CD4-positive, alpha-beta T cell treated with Interleukin-4 for 4 hours (primary cell): ENCODE results near the gene B4GALT6.
"Not testable (repeated sequence)": the region's sequence is repeated elsewhere in the genome, so short reads cannot be mapped to it uniquely, and the experiment has no call there.

Experiments used
- DNase-seq: peaks from one replicate; pipeline ENCODE4 v3.0.0-alpha.2; 2020

B4GALT6 gene

GRCh38 chr18:31684279-31685096, at the start of gene B4GALT6:
Gene B4GALT6 (minus strand): TSS chr18:31684581. CDS start chr18:31684426, 155 bp downstream.
- DNase-seq = no peak

- DNase-seq = no peak
Observed at GRCh38 chr18:31731628-31732027, 47.2 kb upstream of the B4GALT6 start.

- DNase-seq = not testable (repeated sequence)
Observed at GRCh38 chr18:31729196-31729595, 44.8 kb upstream of the B4GALT6 start.

DNA sequence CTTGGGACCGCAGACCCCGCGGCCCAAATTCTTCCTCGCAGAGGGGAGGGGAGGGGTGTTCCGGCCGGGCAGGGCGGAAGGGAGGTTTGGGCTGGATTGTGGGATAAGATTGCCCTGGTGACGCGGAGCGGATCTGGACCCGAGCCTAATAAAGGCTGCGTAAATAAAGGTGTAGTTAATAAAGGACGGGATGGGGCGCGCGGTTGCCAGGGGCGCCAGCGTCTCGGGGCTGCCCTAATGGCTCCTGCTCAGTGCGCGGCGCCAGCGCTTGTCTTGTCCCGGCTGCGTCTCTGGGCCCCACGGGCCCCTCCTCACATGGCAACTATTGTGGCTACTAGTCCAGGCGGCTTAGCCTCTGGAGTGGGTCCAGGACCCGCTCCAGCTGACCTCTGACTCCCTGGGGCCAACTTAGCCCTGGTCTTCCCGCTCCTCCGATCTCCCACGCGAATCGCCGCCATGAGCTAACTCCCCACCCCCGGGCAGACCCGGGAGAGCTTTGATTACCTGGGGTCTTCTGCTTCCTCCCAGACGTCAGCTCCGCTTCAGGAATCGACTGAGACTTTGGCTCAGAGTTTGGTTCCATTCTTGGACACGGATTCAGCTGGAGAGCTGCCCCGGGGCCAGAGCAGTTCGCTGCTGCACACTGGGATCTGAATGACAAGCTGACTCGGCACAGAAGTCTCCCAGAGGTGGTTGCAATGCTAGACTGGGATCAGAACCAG, 39.8 kb upstream of the B4GALT6 start:
- no peak for DNase-seq

- DNase-seq = no peak
Observed at GRCh38 chr18:31723639-31723989, 39.2 kb upstream of the B4GALT6 start.

GRCh38 chr18:31722369-31722957, 38.1 kb upstream of the B4GALT6 start:
- peak; percentile 68 for DNase-seq

- DNase-seq = no peak
Observed at GRCh38 chr18:31721601-31722000, 37.2 kb upstream of the B4GALT6 start.

- no peak for DNase-seq
Observed at GRCh38 chr18:31720867-31721266, 36.5 kb upstream of the B4GALT6 start.

GRCh38 chr18:31719363-31720006, 35.1 kb upstream of the B4GALT6 start:
- no peak for DNase-seq

GRCh38 chr18:31718386-31718785, 34.0 kb upstream of the B4GALT6 start:
- no peak for DNase-seq

DNA sequence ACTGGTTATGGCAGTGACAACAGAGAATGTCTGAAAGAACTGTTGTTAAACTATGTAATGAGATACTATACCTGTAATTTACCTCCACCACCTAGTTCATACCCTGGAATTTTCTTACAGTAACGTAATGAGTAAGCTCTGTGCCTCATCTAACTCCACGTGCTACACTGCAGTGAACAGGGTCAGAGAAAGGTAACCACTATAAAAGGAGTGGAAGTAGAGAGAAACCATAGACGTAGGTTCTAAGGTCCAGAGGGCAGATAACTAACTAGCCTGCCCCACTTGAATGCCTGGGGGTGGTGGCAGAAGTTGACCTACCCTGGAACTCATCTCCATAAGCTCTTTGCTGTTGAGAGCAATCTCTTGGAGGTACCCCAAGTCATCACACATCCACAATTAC, 32.0 kb upstream of the B4GALT6 start:
- DNase-seq = no peak

- DNase-seq = no peak
Observed at GRCh38 chr18:31711365-31712172, 27.2 kb upstream of the B4GALT6 start.

- no peak for DNase-seq
Observed at GRCh38 chr18:31710826-31711225, 26.4 kb upstream of the B4GALT6 start.

DNA sequence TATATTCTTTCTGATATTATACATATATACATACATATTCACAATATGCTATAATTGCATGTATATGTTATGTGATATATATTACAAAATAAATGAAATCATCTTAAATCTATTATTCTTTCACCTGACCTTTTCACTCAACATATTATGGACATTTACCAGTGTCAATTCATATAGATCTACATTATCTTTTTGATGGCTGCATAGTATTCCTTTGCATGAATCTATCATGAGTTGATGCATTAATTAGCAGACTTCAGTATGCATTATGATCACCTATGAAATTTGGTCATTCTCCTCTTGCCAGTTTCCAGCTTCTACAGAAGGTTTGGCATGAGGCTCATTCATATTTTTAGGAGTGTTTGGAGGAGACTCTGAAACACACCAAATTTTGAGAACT, 23.4 kb upstream of the B4GALT6 start:
- DNase-seq = no peak

DNA sequence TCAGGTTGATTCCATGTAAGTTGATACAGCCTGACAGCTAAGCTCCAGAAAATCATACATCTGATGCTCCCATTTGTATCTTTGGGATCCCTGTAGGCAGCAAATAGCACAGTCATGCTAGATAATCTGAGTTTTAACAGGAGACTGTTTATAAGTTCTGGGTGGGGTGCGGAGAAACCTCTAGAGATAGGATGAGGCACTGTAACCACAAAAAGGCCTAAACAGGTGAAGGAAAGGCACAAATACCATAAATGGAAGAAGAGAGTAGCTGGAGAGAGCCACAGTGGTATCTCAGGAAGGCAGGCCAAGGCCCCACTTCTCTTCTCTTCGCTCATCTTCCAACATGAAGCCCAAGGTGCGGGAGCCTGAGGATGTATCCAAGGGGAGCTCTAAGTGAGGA, 18.1 kb upstream of the B4GALT6 start:
- DNase-seq = no peak

GRCh38 chr18:31701744-31702143, 17.4 kb upstream of the B4GALT6 start:
- no peak for DNase-seq

GRCh38 chr18:31700990-31701389, 16.6 kb upstream of the B4GALT6 start:
- DNase-seq = no peak

GRCh38 chr18:31697351-31698298, 13.2 kb upstream of the B4GALT6 start:
- no peak for DNase-seq

GRCh38 chr18:31695989-31696388, 11.6 kb upstream of the B4GALT6 start:
- no peak for DNase-seq

GRCh38 chr18:31694297-31694696, 9.9 kb upstream of the B4GALT6 start:
- no peak for DNase-seq

DNA sequence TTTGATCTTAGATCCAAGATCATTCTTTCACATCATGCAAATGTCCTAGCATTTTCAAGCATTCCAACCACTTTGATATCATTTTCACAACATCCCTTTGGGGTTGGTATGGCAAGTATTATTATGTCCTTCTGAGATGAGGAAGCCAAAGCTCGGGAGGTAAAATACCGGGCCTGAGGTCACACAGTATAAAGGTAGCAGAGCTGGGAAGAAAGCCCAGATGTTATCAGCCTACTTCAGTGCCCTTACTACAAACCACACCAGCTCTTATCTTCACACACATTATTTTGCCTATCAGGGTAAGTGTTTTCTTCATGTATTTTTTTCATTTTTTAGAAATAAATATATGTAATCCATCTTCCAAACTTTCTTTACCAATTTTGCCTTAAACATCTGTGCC, 4.2 kb upstream of the B4GALT6 start:
- DNase-seq = no peak
